IMR-90 (cell line): ENCODE results near the gene UNC79. TPM values are rescaled to one million over a fixed set of nuclear protein-coding genes. Genes with fewer than 3 reads are reported as not detected.

ENCODE experiments used
- ATAC-seq: fragments of 200-7000 bp; cut with Tn5 transposase; 2 replicates; pipeline ENCODE4 v1.9.1; 2020; ENCODE audit warnings: low read depth, mild to moderate bottlenecking, moderate library complexity
- BruUV-seq: library from RNA; stranded (reverse); fragments of 400-500 nt; replicated peaks from 2 replicates; lab custom pipeline; 2021; lab: Mats Ljungman, UMichigan
- CTCF ChIA-PET: fragments of 300-600 bp; formaldehyde crosslinking; extraction: SDS; loops from one replicate; lab custom pipeline; 2021; ENCODE audit warnings: antibody characterized with exemption; lab: Yijun Ruan, JAX
- POLR2A ChIA-PET: fragments of 300-600 bp; sonication (Branson Sonifier 250); formaldehyde crosslinking; loops from one replicate; lab custom pipeline; 2022; ENCODE audit warnings: antibody characterized with exemption; ENCODE audit not compliant: unreplicated experiment; lab: Charles Lee
- DNase-seq: peaks from one replicate; pipeline ENCODE4 v3.0.0; 2013
- H2AFZ ChIP-seq: replicated peaks from 2 replicates; pipeline ENCODE3; 2013; ENCODE audit warnings: low read length, mild to moderate bottlenecking; ENCODE audit not compliant: poor library complexity
- H2AK5ac ChIP-seq: 2 replicates; pipeline ENCODE4 v1.6.1; 2013; ENCODE audit warnings: low read depth, low read length, inconsistent platforms
- H2AK9ac ChIP-seq: replicated peaks from 2 replicates; pipeline ENCODE3; 2013; ENCODE audit warnings: mild to moderate bottlenecking, low read depth, low read length, moderate library complexity; ENCODE audit not compliant: poor library complexity
- H2BK120ac ChIP-seq: 2 replicates; pipeline ENCODE4 v1.6.1; 2013; ENCODE audit warnings: low read depth, low read length, inconsistent platforms
- H2BK15ac ChIP-seq: 3 replicates; pipeline ENCODE4 v1.6.1; 2013; ENCODE audit warnings: low read depth, low read length, inconsistent platforms
- H2BK20ac ChIP-seq: 2 replicates; pipeline ENCODE4 v1.6.1; 2013; ENCODE audit warnings: low read depth, mild to moderate bottlenecking, inconsistent platforms, low read length, moderate library complexity
- H2BK5ac ChIP-seq: 2 replicates; pipeline ENCODE4 v1.6.1; 2013; ENCODE audit warnings: mild to moderate bottlenecking, low read depth, low read length, inconsistent platforms; ENCODE audit not compliant: poor library complexity, severe bottlenecking
- H3K14ac ChIP-seq: replicated peaks from 2 replicates; pipeline ENCODE4 v1.6.1; 2013; ENCODE audit warnings: low read depth, low read length, inconsistent platforms
- H3K18ac ChIP-seq: 2 replicates; pipeline ENCODE4 v1.6.1; 2013; ENCODE audit warnings: low read depth, low read length, control low read depth
- H3K23ac ChIP-seq: 2 replicates; pipeline ENCODE4 v1.6.1; 2013; ENCODE audit warnings: low read depth, low read length, inconsistent platforms
- H3K27ac ChIP-seq: 2 replicates; pipeline ENCODE4 v1.5.1; 2013; ENCODE audit warnings: mild to moderate bottlenecking, control low read depth, low read length; ENCODE audit not compliant: insufficient read depth
- H3K27me3 ChIP-seq: 2 replicates; pipeline ENCODE4 v1.6.1; 2013; ENCODE audit warnings: low read length; ENCODE audit not compliant: control insufficient read depth, insufficient read depth
- H3K36me3 ChIP-seq: 2 replicates; pipeline ENCODE4 v1.6.1; 2013; ENCODE audit warnings: low read length, mixed read lengths; ENCODE audit not compliant: control insufficient read depth, insufficient read depth
- H3K4ac ChIP-seq: 2 replicates; pipeline ENCODE4 v1.6.1; 2013; ENCODE audit warnings: low read depth, low read length, inconsistent platforms
- H3K4me1 ChIP-seq: 2 replicates; pipeline ENCODE4 v1.6.1; 2013; ENCODE audit warnings: low read length, mixed read lengths; ENCODE audit not compliant: control insufficient read depth, insufficient read depth
- H3K4me2 ChIP-seq: 2 replicates; pipeline ENCODE4 v1.6.1; 2013; ENCODE audit warnings: low read depth, mild to moderate bottlenecking, control low read depth, low read length, moderate library complexity
- H3K4me3 ChIP-seq: 2 replicates; pipeline ENCODE4 v1.5.1; 2013; ENCODE audit warnings: low read depth, mild to moderate bottlenecking, control low read depth, low read length, moderate library complexity; ENCODE audit not compliant: insufficient read depth
- H3K56ac ChIP-seq: 2 replicates; pipeline ENCODE4 v1.6.1; 2013; ENCODE audit warnings: low read length, inconsistent platforms; ENCODE audit not compliant: insufficient read depth; ENCODE audit errors: extremely low read depth
- H3K79me1 ChIP-seq, 2 experiments: 2 replicates each; pipeline ENCODE4 v1.6.1; 2013; ENCODE audit warnings: low read length in 2 of 2, inconsistent platforms in 1 of 2, low read depth in 1 of 2
- H3K9ac ChIP-seq: 2 replicates; pipeline ENCODE4 v1.6.1; 2013; ENCODE audit warnings: low read depth, low read length, control low read depth
- H3K9me1 ChIP-seq: 2 replicates; pipeline ENCODE4 v1.6.1; 2013; ENCODE audit warnings: low read length, inconsistent platforms; ENCODE audit not compliant: insufficient read depth
- H3K9me3 ChIP-seq: 2 replicates; pipeline ENCODE4 v1.6.1; 2013; ENCODE audit warnings: low read length; ENCODE audit not compliant: control insufficient read depth, insufficient read depth
- H4K20me1 ChIP-seq: 2 replicates; pipeline ENCODE4 v1.6.1; 2013; ENCODE audit warnings: low read length, inconsistent platforms; ENCODE audit not compliant: insufficient read depth
- H4K5ac ChIP-seq: 2 replicates; pipeline ENCODE4 v1.6.1; 2013; ENCODE audit warnings: mild to moderate bottlenecking, low read depth, low read length, control low read depth
- H4K8ac ChIP-seq, 2 experiments: 2 replicates each; pipeline ENCODE4 v1.6.1; 2013; ENCODE audit warnings: low read depth in 2 of 2, low read length in 2 of 2, control low read depth in 1 of 2, inconsistent platforms in 1 of 2
- H4K91ac ChIP-seq: 2 replicates; pipeline ENCODE4 v1.6.1; 2013; ENCODE audit warnings: low read depth, low read length, inconsistent platforms; ENCODE audit not compliant: insufficient read depth
- RAD21 ChIP-seq: IDR thresholded peaks from 2 replicates; pipeline ENCODE4 v1.6.1; 2012; ENCODE audit warnings: low read length, improper control_type of control experiment
- WGBS, 2 experiments: methylation state at CpG; one replicate each; pipeline versions ENCODE4 v1.1.5 to v1.1.7; 2013; ENCODE audit warnings: missing lambda C conversion rate in 2 of 2; ENCODE audit not compliant: insufficient read length in 1 of 2; ENCODE audit errors: extremely low coverage in 2 of 2; 5-methylcytosine and 5-hydroxymethylcytosine counted together
- dilution Hi-C: fragments of 300-500 bp; cut with HindIII; formaldehyde crosslinking; loops from one replicate; pipeline ENCODE4 v1.14.3; 2018; ENCODE audit warnings: low sequenced_read_pairs; ENCODE audit not compliant: unreplicated experiment
- in situ Hi-C: fragments of 300-500 bp; cut with MboI; formaldehyde crosslinking; loops from 3 replicates; pipeline ENCODE4 v1.14.3; 2019; ENCODE audit warnings: low sequenced_read_pairs, inconsistent platforms, mixed read lengths
- intact Hi-C: fragments of 100-400 bp; cut with micrococcal nuclease; formaldehyde crosslinking; loops from 2 replicates; pipeline ENCODE4 v1.10.0; 2022
- polyA plus RNA-seq, 3 experiments: library from polyadenylated mRNA; depleted of rRNA; stranded (reverse); fragments of >200 nt; gene quantifications; 2 replicates each; pipeline ENCODE4 v1.2.3, GENCODE V29; 2012; ENCODE audit warnings: low replicate concordance in 1 of 3
- total RNA-seq: library from RNA; depleted of rRNA; stranded (reverse); fragments of >200 nt; gene quantifications from 2 replicates; pipeline ENCODE4 v1.2.3, GENCODE V29; 2012
- TF ChIP-seq, protein P1 (sequence below): conservative IDR thresholded peaks from 2 replicates; pipeline ENCODE4 v1.5.1; 2012; ENCODE audit warnings: mild to moderate bottlenecking, low read depth, low read length, improper control_type of control experiment

Gene UNC79
- total and polyA plus RNA-seq, 2 of the 4 experiments (the other 2 are of a cell fraction) = under 0.01 TPM

GRCh38 chr14:93685121-93685895 is 254.6 kb downstream of the UNC79 start:
- Histone ChIP-seq H3K9me3 (no peaks in the 10 kb centered on the region), H3K9ac (no peak overlapping the region), H4K91ac (no peak overlapping the region), H3K14ac (no peak overlapping the region), H3K18ac (no peak overlapping the region), H2BK20ac (no peak overlapping the region), H3K27me3 (no peaks in the 10 kb centered on the region), H4K5ac (no peak overlapping the region), H2BK15ac (no peak overlapping the region), H4K20me1 (no peaks in the 10 kb centered on the region), H4K8ac (no peak overlapping the region), H2BK120ac (no peak overlapping the region), H2AK9ac (no peak overlapping the region), H3K4me3 (no peak overlapping the region), H3K79me1 (no peaks in the 10 kb centered on the region), H2AK5ac (no peak overlapping the region), H3K56ac (no peak overlapping the region), H3K27ac (no peak overlapping the region), H3K4me2 (no peak overlapping the region), H2BK5ac (no peak overlapping the region), H3K4ac (no peak overlapping the region), H3K23ac (no peak overlapping the region), H3K4me1 (no peaks in the 10 kb centered on the region), H2AFZ (no peak overlapping the region), H3K36me3 (no peaks in the 10 kb centered on the region), H3K9me1 (no peaks in the 10 kb centered on the region)
- DNase-seq = no peak
- ChIA-PET POLR2A (no interaction called here), CTCF (no interaction called here)
- in situ Hi-C loops (no loop called here), intact Hi-C loops (no loop called here), dilution Hi-C loops (no loop called here)
- no peak for ATAC-seq
- 47% methylated on average over 8 of the region's 13 CpGs; no CpG with 5 or more reads in 1 of the 2 experiments for WGBS, 2 experiments
- no TSS peak for BruUV-seq
- TF ChIP-seq, protein P1, sequence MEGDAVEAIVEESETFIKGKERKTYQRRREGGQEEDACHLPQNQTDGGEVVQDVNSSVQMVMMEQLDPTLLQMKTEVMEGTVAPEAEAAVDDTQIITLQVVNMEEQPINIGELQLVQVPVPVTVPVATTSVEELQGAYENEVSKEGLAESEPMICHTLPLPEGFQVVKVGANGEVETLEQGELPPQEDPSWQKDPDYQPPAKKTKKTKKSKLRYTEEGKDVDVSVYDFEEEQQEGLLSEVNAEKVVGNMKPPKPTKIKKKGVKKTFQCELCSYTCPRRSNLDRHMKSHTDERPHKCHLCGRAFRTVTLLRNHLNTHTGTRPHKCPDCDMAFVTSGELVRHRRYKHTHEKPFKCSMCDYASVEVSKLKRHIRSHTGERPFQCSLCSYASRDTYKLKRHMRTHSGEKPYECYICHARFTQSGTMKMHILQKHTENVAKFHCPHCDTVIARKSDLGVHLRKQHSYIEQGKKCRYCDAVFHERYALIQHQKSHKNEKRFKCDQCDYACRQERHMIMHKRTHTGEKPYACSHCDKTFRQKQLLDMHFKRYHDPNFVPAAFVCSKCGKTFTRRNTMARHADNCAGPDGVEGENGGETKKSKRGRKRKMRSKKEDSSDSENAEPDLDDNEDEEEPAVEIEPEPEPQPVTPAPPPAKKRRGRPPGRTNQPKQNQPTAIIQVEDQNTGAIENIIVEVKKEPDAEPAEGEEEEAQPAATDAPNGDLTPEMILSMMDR = no peak
- TF ChIP-seq RAD21 = no peak
